ENCODE data around the gene PCGF2.
A peak's percentile ranks its signal among the peaks of the same experiment; 100 is the strongest.
"Not testable (repeated sequence)": the region's sequence is repeated elsewhere in the genome, so short reads cannot be mapped to it uniquely, and the experiment has no call there.

Gene PCGF2

DNA sequence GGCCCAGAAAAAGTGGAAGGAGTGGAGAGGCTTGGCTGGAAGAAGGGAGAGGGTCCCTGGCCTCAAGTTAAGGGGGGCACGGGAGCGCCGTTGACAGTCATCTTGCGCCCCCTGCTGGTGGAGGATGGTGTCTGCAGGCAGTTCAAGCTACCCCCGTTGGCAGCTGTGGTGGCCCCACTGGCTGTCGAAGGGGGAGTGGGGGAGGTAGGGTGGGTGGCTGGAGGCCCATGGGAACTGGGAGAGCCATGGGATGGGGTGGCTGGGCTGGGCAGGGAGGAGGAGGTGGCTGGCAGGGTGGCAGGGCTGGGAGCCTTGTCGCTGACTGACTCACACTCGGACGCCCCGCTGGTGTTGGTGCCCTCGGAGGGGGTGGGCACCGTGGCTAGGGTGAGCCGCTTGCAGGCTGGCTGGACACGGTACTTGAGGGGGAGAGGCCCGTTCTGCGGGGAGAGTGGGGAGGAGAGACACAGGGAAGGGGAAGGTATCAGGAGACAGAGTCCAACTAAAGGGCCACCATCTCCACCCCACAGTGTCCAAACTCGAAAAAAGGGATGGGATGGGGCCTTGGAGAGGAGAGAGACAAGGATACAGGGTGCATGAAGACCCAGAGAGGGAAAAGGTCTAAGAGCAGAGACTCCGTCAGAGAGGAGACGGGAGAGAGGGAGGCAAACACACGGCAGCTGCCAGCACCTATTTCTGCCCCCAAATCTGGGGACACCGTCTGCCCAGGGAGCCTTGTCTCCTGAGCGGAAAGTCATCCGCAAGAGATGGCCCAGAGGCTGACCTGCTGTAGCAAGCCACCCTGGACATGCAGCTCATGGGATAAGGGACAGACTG, 12.8 kb downstream of the PCGF2 start:
- peak; percentile 62 for DNase-seq (ENCODE audit: low read depth)

DNA sequence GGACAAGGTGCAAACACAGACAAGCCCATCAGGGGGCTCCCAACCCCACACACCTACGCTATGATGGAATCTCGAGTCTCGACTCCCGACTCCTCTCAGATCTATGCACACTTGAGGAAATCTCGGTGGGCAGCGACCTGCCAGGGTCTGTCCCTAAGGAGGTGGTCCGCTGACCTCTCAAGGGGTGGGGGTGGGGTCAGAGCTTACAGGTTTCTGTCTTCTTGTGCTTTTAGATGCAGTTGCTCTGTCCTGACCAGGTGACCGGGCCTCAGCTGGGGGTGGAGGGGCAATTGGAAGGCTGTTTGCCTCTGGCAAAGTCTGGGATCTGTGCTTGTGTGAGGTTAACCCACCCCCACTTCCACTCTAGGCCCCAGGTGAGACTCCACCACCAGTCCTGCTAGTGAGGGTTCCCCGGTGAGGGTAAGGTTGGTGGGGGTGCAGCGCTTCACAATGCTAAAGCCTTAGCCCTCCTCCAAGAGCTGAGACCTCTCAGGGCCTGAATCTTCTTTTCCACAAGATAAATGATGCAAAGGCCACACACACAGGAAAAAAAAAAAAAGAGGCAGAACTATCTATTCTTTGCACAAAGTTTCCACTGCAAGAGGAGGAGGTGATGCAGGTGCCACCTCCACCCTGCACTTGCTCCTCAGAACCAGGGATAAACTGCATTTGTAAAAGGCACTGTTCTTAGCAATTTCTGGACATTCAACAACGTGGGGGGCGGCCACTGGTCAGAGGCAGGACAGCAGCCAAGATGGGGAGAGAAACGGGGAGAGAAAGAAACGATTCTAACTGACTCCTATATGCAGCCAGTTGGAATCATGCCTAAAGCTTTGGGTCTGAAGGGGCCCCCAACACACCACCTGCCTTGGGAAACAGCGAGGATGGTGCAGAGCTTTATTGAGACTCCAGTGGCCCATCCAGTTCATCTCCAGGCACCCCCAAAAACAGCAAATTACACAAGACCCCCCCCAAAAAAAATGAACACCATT, 13.9 kb downstream of the PCGF2 start:
- DNase-seq (ENCODE audit: low read depth), result peak; percentile 41

DNA sequence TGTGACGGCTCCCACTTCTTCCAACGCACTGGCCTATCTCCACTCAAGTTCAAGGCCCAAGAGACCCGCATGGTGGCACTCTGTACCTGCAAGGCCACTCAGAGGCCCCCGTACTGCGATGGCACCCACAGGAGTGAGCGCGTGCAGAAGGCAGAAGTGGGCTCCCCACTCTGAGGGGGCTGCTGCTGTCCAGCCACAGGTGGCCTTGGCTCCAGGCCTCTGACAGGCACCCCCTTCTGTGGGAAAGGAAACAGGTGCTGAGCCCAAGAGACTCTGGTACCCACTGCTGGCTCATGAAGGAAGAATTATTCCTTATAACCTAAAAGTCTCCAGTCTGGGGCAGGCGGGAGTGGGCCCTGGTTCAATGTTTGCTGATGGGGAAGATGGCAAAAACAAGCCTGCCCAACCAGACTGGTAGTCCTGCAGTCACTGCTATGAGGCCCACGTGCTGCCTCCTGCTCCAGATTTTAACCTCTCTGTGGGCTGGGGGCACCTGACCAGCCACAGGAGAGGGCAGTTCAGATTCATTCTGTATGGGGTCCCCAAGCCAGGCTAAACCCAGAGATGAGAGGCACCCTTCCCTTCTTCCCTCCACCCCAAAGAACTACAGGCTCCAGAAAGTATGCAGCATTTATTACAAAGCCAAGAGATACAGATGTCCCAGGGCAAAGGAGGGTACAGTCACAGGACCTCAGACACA, 14.7 kb downstream of the PCGF2 start:
- DNase-seq (ENCODE audit: low read depth), result no peak

DNA sequence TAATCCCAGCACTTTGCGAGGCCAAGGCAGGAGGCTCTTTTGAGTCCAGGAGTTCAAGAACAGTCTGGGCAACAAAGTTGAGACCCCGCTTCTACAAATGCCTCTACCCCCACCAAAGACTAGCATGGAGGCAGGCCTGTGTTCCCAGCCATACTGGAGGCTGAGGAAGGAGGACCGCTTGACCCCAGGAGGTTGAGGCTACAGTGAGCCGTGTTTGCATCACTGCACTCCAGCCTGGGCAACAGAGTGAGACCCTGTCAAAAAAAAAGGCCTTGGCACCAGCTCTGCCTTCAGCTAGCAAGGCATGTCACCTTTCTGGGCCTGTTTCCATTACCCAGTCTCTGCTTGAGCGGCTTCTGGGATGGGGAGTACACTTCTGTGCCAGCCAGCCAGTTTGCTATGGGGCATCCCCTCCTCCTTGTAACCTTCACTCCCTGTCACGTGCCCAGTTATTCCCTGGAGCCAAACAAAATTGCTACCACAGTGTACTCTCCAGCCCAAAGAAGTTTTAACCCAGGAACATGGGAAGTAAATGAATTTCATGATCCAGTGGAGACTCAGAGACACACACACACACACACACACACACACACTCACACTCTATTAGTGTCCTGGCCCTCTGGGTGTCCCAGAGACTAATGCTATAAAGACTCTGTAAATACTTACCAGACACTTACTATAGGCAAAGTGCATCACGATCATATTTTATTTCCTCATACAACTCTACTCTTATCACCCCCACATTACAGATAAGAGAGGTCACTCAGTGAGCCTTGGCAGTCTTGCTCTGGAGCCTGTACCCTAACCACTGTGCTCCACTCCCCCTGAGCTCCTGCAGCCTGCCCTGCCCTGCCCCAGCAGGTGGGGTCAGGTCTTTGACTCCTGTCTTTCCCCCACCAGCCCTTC, 15.5 kb downstream of the PCGF2 start:
- DNase-seq (ENCODE audit: low read depth), result no peak

DNA sequence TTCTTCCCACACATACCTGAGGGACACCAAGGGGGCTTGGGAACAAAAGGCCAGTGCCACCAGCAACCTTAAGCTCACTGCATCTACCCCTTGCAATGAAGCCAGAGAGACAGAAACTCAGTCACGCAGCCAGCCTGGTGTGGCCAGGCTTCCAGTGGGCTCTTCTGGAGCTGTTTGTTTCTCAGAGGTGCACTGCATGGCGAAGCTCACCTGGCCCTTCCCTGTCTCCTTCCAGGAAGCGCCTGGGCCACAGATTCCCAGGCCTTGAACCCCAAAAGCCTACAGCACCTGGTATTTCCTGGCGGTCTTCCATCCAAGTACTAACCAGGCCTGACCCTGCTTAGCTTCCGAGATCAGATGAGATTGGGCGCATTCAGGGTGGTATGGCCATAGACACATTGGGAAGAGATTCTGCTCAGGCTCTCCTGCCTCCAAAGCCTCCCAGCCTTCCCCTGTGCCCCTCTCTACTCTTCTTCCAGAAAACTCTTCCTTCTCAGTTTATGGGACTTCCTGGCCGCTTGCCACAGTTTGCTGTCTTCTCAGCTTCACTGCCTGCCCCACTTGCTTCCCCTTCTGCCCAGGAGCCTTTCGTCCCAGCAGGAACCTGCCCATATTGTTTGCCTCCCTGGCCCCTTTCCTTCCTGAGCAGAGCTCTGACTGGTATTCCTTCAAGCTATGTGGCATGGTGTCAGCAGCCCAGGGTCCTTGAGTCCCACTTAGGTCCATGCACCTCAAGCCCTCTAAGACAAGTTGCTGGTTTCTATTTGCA, 16.4 kb downstream of the PCGF2 start:
- no peak for DNase-seq (ENCODE audit: low read depth)

DNA sequence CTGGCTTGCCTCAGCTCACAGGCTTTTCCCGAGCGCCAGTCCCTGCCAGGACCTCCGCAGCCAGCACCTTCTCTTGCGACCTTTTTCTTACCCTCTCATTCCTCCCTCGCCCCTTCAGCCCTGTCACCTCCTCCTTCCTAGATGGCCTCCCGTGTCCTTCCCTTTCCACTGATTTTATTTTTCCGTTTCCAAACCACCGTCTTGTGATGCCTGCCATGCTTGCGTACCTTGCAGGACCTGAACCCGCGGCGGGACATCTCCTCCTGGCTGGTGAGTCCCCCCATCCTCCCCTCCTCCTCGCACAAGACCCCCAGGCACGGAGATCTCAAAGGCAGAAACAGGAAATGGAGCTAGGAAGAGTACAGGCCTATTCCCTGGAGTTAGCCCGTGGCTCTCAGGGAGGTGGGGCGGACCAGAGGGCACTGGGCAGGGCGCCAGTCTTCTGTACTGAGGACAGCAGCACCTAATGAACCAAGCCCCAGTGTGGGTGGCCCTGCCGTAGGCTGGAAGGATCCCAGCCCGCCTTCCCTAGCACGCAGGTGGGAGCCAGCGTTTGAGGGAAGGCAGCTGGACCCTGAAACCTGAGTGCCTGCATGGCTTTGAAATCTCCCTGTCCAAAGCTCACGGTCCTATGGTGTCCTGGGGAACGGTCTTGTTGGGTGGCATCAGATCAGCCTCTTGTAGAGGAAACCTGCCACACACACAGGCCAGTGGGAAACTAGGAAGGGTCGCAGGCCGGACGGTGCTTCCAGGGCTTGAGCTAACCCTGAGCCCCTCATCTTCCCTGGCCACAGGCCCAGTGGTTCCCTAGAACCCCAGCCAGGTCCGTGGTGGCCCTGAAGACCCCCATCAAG, 17.4 kb downstream of the PCGF2 start:
- DNase-seq (ENCODE audit: low read depth), result peak; percentile 81

DNA sequence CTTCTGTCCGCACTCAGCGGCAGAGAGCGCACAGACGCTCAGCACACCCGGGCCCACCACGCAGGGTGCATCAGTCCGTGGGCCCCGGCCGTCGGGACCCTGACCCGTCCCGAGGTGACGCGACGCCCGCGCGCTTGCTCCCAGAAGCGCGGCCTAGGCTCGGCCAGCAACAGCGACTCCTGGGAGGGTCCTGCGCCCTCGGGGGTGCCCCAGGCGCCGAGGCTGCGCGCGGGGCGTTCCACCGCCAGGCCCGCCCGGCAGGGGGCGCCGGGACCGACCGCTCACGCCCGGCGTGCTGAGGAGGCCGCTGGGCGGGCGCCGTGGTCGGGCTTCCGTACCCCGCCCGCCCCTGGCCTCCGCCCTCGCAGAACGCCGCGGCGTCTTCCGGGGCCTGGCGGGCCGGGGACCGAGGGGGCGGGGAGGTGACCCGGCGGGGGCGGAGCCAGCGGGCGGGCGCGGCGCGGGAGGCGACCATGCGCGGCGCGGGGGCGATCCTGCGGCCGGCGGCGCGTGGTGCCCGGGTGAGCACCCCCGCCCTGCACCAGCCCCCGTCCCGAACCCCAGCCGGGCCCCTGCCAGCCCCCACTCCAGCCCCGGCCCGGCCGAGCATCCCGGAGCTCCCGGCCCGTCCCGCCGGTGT, 18.1 kb downstream of the PCGF2 start, which contains the start of gene CISD3:
CISD3 (plus strand) TSS at position 456 of the 640 bp plus-strand sequence; CDS start at position 474, 18 bp downstream.
- DNase-seq (ENCODE audit: low read depth), result peak; percentile 91

DNA sequence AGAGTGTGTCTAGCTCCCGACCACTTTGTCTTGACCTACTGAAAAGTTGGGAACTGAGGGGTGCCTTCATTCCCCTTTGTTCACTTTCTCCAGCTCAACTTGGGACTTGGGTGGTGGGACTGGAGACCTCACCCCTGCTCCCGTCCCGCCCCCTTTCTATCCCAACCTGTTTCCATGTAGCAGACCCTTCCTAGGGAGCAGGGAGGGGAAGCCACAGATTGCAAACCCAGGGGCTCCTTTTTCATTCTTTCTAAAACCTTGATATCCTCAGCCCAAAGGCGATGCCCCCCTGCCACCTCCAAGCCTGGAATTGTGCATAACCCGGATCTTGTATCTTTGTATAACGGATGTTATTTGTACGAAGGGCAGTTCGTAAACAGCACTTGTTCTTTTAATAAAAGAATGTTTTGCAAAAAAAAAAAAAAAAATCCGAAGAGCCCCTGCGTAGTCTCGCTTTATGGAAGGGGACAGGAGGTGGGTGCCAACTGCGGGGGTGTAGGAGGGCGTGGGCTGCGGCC, 18.7 kb downstream of the PCGF2 start:
- DNase-seq (ENCODE audit: low read depth), result no peak

DNA sequence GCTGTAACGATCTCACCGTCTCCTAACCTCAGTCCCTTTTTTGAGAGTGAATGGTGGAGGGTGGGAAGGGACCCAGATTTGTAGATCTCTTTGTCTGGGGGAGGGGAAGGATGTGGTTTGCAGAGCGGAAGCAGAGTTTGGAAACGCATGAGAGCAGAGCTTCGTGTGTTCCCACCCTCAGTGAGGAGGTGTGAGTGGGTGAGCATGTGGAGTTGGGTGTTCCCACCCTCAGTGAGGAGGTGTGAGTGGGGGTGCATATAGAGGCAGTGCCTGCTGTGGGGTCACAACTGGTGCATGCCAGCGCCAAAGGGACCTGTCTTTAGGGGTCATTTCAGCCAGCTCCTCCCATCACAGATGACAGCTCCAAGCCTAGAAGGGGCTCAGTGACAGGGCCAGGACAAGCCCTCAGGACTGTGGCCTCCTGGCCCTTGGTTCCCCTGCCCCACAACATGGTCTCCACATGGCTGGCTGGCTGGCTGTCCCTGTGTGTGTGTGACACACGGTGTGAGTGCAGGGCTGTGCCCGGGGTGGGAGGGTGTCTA, 19.8 kb downstream of the PCGF2 start:
- DNase-seq (ENCODE audit: low read depth), result no peak

DNA sequence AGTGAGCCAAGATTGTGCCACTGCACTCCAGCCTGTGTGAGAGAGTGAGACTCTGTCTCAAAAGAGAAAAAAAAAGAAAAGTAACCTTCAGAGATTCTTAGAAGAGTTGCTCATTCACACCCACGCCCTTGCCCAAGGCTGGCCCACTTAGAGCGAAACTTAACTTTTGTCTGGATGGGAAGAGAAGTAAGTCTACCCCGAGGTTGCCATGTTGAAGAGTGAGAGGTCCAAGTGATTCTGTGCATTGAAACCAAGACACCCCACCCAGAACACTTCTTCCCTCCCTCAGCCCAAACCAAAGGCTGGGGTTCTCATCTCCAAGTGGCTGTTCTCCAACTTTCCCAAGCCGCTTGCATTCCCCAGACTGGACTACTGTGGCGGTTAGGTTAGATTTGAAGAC, 20.4 kb downstream of the PCGF2 start:
- DNase-seq (ENCODE audit: low read depth), result no peak

DNA sequence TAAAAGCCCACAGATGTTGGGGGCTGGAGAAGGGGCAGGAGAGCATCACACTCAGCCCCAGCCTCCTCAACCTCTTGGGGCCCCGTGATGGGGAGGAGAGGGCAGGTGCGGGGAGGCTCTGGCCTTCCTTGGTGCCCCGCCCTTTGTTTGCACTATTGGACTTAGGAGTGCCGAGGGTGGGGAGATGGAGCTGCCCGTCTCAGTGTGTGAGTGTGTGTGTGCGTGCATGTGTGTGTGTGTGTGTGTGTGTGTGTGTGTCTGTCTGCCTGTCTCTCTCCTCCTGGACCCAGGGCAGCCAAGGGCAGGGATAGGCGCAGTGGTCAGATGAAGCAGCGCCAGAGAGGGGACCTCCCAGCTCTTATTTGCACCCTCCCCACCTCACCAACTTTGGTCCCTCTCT, 22.0 kb downstream of the PCGF2 start:
- DNase-seq (ENCODE audit: low read depth), result not testable (repeated sequence)

DNA sequence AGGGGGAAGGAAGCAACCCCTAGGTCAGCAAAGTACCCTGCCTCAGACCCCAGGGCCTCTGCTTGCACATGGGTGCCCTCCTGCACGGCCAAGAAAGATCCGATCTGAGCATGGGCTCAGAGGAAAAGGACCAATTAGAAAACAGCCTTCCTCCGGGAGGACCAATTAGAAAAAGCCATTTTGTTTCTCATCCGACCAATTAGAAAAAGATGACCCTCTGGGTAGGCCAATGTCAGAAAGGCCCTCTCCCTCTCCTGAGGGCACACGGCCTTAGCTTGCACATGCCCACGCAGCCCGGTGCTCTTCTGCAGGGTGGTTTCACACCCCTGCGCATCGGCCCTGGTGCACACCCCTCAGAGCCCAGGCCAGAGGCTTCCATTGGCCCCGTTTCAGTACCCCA, 23.1 kb downstream of the PCGF2 start:
- no peak for DNase-seq (ENCODE audit: low read depth)

DNA sequence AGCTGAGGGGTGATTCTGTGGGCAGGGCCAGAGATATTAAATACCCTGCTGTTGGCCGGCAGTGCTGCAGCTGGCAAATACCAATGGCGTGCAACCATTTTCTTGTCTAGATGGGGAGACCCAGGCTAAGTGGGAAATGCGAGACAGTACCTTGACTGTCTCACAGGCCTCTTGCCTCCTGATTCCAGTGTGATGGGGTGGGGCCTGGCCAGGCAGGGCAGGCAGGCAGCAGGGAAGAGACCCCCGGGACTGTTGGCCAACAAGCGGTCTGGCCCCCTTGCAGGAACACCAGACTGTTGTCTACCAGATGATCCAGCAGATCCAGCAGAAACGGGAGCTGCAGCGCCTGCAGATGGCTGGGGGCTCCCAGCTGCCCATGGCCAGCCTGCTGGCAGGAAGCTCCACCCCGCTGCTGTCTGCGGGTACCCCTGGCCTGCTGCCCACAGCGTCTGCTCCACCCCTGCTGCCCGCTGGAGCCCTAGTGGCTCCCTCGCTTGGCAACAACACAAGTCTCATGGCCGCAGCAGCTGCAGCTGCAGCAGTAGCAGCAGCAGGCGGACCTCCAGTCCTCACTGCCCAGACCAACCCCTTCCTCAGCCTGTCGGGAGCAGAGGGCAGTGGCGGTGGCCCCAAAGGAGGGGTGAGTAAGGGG, 23.7 kb downstream of the PCGF2 start:
- DNase-seq (ENCODE audit: low read depth), result no peak

DNA sequence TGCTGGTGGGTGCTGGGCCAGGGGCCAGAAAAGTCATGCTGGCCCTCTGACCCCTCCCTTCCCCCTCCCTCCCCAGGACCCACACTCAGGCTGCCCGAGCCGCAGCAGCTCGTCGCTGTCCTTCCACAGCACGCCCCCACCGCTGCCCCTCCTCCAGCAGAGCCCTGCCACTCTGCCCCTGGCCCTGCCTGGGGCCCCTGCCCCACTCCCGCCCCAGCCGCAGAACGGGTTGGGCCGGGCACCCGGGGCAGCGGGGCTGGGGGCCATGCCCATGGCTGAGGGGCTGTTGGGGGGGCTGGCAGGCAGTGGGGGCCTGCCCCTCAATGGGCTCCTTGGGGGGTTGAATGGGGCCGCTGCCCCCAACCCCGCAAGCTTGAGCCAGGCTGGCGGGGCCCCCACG, 26.3 kb downstream of the PCGF2 start:
- DNase-seq (ENCODE audit: low read depth), result no peak

DNA sequence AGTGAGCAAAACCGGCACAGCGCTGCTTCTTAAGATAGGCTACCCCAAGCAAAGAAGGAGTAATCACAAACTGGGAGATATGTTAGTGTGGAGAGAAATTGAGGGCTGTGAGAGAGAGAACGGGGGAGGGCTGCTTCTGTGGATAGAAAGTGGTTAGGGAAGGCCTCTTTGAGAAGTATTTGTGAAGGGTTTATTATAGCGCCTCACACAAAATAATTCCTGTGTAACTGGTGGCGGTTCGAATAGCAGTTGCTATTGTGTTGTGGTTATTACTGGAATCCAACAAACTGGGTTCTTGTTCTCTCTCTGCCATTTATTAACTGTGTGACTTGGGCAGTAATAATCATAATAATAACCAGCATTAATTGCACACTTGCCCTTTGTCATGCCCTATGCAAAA, 27.2 kb downstream of the PCGF2 start:
- no peak for DNase-seq (ENCODE audit: low read depth)

DNA sequence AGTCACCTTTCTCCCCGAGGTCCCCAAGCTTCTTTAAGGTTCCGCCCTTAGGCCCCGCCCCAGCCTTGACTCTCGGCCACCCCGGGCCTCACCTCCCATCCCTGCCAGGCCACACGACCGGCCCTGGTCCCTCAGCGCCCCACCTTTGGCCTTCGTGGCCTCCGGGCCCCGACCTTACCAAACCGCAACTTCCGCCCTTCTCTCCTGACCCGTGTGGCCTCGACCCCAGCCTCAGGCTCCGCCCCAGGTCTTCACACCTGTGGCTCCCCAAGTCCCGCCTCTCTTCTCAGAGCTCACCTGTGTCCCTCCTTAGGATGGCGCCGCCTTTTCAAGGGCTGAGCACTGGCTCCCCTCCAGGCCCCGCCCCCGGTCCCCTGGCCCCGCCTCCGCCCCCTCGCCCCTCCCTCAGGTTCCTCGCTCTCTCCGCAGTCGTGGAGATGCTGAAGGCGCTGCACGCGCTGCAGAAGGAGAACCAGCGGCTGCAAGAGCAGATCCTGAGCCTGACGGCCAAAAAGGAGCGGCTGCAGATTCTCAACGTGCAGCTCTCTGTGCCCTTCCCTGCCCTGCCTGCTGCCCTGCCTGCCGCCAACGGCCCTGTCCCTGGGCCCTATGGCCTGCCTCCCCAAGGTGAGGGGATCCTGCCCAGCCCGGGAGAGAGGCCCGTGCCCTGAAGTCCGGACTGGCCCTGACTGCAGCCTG, 28.0 kb downstream of the PCGF2 start:
- DNase-seq (ENCODE audit: low read depth), result no peak

DNA sequence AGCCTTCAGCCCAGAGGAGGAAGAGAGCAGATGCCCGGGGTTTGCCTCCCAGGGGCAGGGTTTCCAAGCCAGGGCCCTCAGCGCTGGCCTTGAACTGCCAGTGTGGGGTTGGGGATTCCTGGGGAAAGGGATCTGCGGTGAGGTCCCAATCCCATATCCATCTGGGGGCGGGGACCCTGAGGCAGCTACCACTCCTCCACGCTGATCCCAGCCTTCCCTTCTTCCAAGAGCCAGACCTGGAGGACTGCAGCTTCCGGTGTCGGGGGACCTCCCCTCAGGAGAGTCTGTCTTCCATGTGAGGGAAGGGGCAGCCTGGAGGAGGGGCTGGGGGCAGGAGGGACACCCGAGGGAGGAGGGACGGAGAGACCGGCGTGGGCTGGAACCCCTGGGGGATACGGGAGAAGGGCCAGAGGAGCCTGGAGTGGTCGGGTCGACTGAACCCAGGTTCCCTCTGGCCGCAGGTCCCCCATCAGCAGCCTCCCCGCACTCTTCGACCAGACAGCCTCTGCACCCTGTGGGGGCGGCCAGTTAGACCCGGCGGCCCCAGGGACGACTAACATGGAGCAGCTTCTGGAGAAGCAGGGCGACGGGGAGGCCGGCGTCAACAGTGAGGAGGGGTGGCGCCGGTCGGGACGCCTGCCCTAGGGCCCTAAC, 28.7 kb downstream of the PCGF2 start:
- DNase-seq (ENCODE audit: low read depth), result no peak

Measured in ELR (cell line).